HCT116 (cell line): ENCODE data around the gene ZNF576. TPM values are rescaled to one million over a fixed set of nuclear protein-coding genes. Genes with fewer than 3 reads are reported as not detected.
A peak's percentile ranks its signal among the peaks of the same experiment; 100 is the strongest.

ENCODE experiments used
- ATAC-seq: fragments of 200-7000 bp; cut with Tn5 transposase; 2 replicates; pipeline ENCODE4 v1.9.1; 2020; ENCODE audit warnings: mild to moderate bottlenecking, moderate library complexity
- BruUV-seq: library from RNA; stranded (reverse); fragments of 400-500 nt; replicated peaks from 2 replicates; lab custom pipeline; 2021; lab: Mats Ljungman, UMichigan
- CTCF ChIA-PET: fragments of 300-600 bp; sonication (Branson Sonifier 250); formaldehyde crosslinking; loops from one replicate; lab custom pipeline; 2021; ENCODE audit warnings: antibody characterized with exemption; lab: Charles Lee
- POLR2A ChIA-PET: fragments of 300-600, 350-600 bp; sonication (Branson Sonifier 250); formaldehyde crosslinking; loops from one replicate; lab custom pipeline; 2021; ENCODE audit warnings: antibody characterized with exemption; lab: Charles Lee
- RAD21 ChIA-PET, 2 experiments: fragments of 300-600 bp; sonication (Branson Sonifier 250); formaldehyde crosslinking; loops; one replicate each; lab custom pipeline; 2023; ENCODE audit warnings: low total read pairs in 2 of 2; ENCODE audit not compliant: uncharacterized antibody in 2 of 2, unreplicated experiment in 2 of 2, low non-redundant PET in 1 of 2; lab: Charles Lee
- DNase-seq: peaks from one replicate; pipeline ENCODE4 v3.0.0-alpha.2; 2010; ENCODE audit warnings: low read depth, low spot score
- H2AFZ ChIP-seq: fragments of 200-600 bp; shearing (Covaris generic), sonication (generic); 2 replicates; pipeline ENCODE4 v1.6.1; 2017; ENCODE audit warnings: low read depth, mixed run types, mixed read lengths, antibody characterized with exemption, low read length; ENCODE audit not compliant: poor library complexity, severe bottlenecking
- H3K27ac ChIP-seq: 2 replicates; pipeline ENCODE4 v1.5.1; 2012; ENCODE audit warnings: low read depth, low read length
- H3K27me3 ChIP-seq: fragments of 200-600 bp; sonication (generic); 2 replicates; pipeline ENCODE4 v1.6.1; 2016; ENCODE audit warnings: mixed run types, low read length, mixed read lengths; ENCODE audit not compliant: insufficient read depth
- H3K36me3 ChIP-seq, 2 experiments: fragments of 200-500 bp in 1 of 2; fragments of 200-600 bp in 1 of 2; sonication (Bioruptor generic) in 1 of 2; sonication (generic) in 1 of 2; 2 replicates each; pipeline versions ENCODE4 v1.5.1 to v1.6.1; 2014 to 2016; ENCODE audit warnings: low read length in 2 of 2, inconsistent platforms in 1 of 2, mixed read lengths in 1 of 2, mixed run types in 1 of 2; ENCODE audit not compliant: insufficient read depth in 2 of 2, control insufficient read depth in 1 of 2
- H3K4me1 ChIP-seq, 2 experiments: fragments of 200-600 bp in 1 of 2; sonication (generic) in 1 of 2; 2 replicates each; pipeline versions ENCODE4 v1.5.1 to v1.6.1; 2012 to 2017; ENCODE audit warnings: low read length in 2 of 2, inconsistent platforms in 1 of 2, mild to moderate bottlenecking in 1 of 2, mixed read lengths in 1 of 2, mixed run types in 1 of 2, moderate library complexity in 1 of 2; ENCODE audit not compliant: insufficient read depth in 2 of 2, control insufficient read depth in 1 of 2
- H3K4me2 ChIP-seq: fragments of 200-600 bp; sonication (generic); 2 replicates; pipeline ENCODE4 v1.6.1; 2017; ENCODE audit warnings: mixed run types, low read length, mixed read lengths
- H3K4me3 ChIP-seq, 2 experiments: fragments of 200-600 bp in 1 of 2; sonication (generic) in 1 of 2; replicated peaks in 1 of 2; 2 replicates each; pipeline ENCODE4 v1.5.1; 2011 to 2016; ENCODE audit warnings: low read length in 2 of 2, control low read depth in 1 of 2, low read depth in 1 of 2, mild to moderate bottlenecking in 1 of 2, mixed read lengths in 1 of 2, mixed run types in 1 of 2
- H3K79me2 ChIP-seq: fragments of 200-600 bp; sonication (generic); 2 replicates; pipeline ENCODE4 v1.6.1; 2017; ENCODE audit warnings: mild to moderate bottlenecking, mixed run types, low read length, moderate library complexity, mixed read lengths; ENCODE audit not compliant: insufficient read depth
- H3K9ac ChIP-seq: fragments of 200-600 bp; sonication (generic); 2 replicates; pipeline ENCODE4 v1.6.1; 2016; ENCODE audit warnings: low read length, mixed read lengths
- H3K9me2 ChIP-seq: fragments of 200-600 bp; sonication (generic), shearing (Covaris generic); 2 replicates; pipeline ENCODE4 v1.6.1; 2017; ENCODE audit warnings: mixed run types, mild to moderate bottlenecking, moderate library complexity; ENCODE audit not compliant: insufficient read depth
- H3K9me3 ChIP-seq, 2 experiments: fragments of 200-500 bp in 1 of 2; fragments of 200-600 bp in 1 of 2; sonication (Bioruptor generic) in 1 of 2; sonication (generic) in 1 of 2; 2 replicates each; pipeline ENCODE4 v1.6.1; 2014 to 2017; ENCODE audit warnings: low read length in 2 of 2, mixed read lengths in 2 of 2, inconsistent platforms in 1 of 2, low read depth in 1 of 2, mild to moderate bottlenecking in 1 of 2, mixed run types in 1 of 2, moderate library complexity in 1 of 2; ENCODE audit not compliant: control insufficient read depth in 1 of 2, insufficient read depth in 1 of 2
- H4K20me1 ChIP-seq: fragments of 200-600 bp; sonication (generic), shearing (Covaris generic); 2 replicates; pipeline ENCODE4 v1.6.1; 2017; ENCODE audit warnings: mixed run types, mild to moderate bottlenecking, moderate library complexity; ENCODE audit not compliant: insufficient read depth
- ATF3 ChIP-seq: IDR thresholded peaks from 2 replicates; pipeline ENCODE4 v1.6.1; 2012
- CBX3 ChIP-seq: IDR thresholded peaks from 2 replicates; pipeline ENCODE4 v1.6.1; 2012; ENCODE audit warnings: low read depth
- CEBPB ChIP-seq: IDR thresholded peaks from 2 replicates; pipeline ENCODE4 v1.6.1; 2012; ENCODE audit warnings: low read depth
- CTCF ChIP-seq, 3 experiments: fragments of 200-600 bp in 1 of 3; sonication (generic) in 1 of 3; IDR thresholded peaks in 2 of 3; conservative IDR thresholded peaks in 1 of 3; 2 replicates each; pipeline ENCODE4 v1.5.1; 2012 to 2017; ENCODE audit warnings: low read depth in 2 of 3, low read length in 2 of 3, antibody characterized with exemption in 1 of 3, borderline replicate concordance in 1 of 3, control low read depth in 1 of 3, mild to moderate bottlenecking in 1 of 3, mixed read lengths in 1 of 3, mixed run types in 1 of 3, moderate library complexity in 1 of 3; ENCODE audit not compliant: insufficient read depth in 1 of 3
- EGR1 ChIP-seq: IDR thresholded peaks from 2 replicates; pipeline ENCODE4 v1.6.1; 2012; ENCODE audit warnings: low read depth
- ELF1 ChIP-seq: IDR thresholded peaks from 2 replicates; pipeline ENCODE4 v1.6.1; 2012; ENCODE audit warnings: low read depth, borderline replicate concordance
- EZH2 ChIP-seq: fragments of 200-600 bp; sonication (generic); IDR thresholded peaks from 2 replicates; pipeline ENCODE4 v1.6.1; 2017; ENCODE audit warnings: antibody characterized with exemption, mixed run types
- EZH2phosphoT487 ChIP-seq: fragments of 200-600 bp; IDR thresholded peaks from 2 replicates; pipeline ENCODE4 v1.6.1; 2018; ENCODE audit warnings: antibody characterized with exemption, borderline replicate concordance
- FOSL1 ChIP-seq: IDR thresholded peaks from 2 replicates; pipeline ENCODE4 v1.6.1; 2012; ENCODE audit warnings: low read depth
- JUND ChIP-seq: IDR thresholded peaks from 2 replicates; pipeline ENCODE4 v1.6.1; 2012
- MAX ChIP-seq: IDR thresholded peaks from 2 replicates; pipeline ENCODE4 v1.6.1; 2012
- POLR2A ChIP-seq: IDR thresholded peaks from 2 replicates; pipeline ENCODE4 v1.7.0; 2011; ENCODE audit warnings: borderline replicate concordance; ENCODE audit not compliant: insufficient read depth, insufficient read length; ENCODE audit errors: extremely low read depth
- POLR2AphosphoS5 ChIP-seq: IDR thresholded peaks from 2 replicates; pipeline ENCODE4 v1.6.1; 2011; ENCODE audit warnings: mild to moderate bottlenecking, low read depth, low read length, moderate library complexity
- REST ChIP-seq: IDR thresholded peaks from 2 replicates; pipeline ENCODE4 v1.6.1; 2012; ENCODE audit warnings: low read depth
- SIN3A ChIP-seq: IDR thresholded peaks from 2 replicates; pipeline ENCODE4 v1.6.1; 2012; ENCODE audit warnings: low read depth
- SRF ChIP-seq: IDR thresholded peaks from 2 replicates; pipeline ENCODE4 v1.6.1; 2012; ENCODE audit warnings: low read depth
- YY1 ChIP-seq: IDR thresholded peaks from 2 replicates; pipeline ENCODE4 v1.6.1; 2011; ENCODE audit warnings: low read length, low read depth, moderate library complexity, mild to moderate bottlenecking; ENCODE audit not compliant: insufficient replicate concordance; ENCODE audit errors: extremely low read depth
- ZBTB33 ChIP-seq: IDR thresholded peaks from 2 replicates; pipeline ENCODE4 v1.6.1; 2011; ENCODE audit warnings: mild to moderate bottlenecking, low read length, moderate library complexity; ENCODE audit not compliant: insufficient replicate concordance; ENCODE audit errors: extremely low read depth
- ZFX ChIP-seq: fragments of 450-650 bp; IDR thresholded peaks from 2 replicates; pipeline ENCODE4 v1.6.1; 2017
- intact Hi-C: fragments of 100-400 bp; cut with micrococcal nuclease; formaldehyde crosslinking; loops from 2 replicates; pipeline ENCODE4 v1.10.0; 2022
- total RNA-seq: library from RNA; stranded (reverse); gene quantifications from one replicate; pipeline ENCODE4 v1.2.1, GENCODE V29; 2021; ENCODE audit not compliant: unreplicated experiment

ZNF576 gene
- total RNA-seq, 1 experiment from 2014 or later, result 11.2 TPM

GRCh38 chr19:43618921-43619261 is 22.5 kb downstream of the ZNF576 start:
- no peak for DNase-seq
- peak overlapping the region; percentile 77 to 84 for H3K4me3 ChIP-seq
- intact Hi-C loops, result loop anchor here (1.0 kb wide), 1 partner anchor 23 kb away; the partner anchor contains the start of genes IRGQ and ZNF576
- peaks cover 27% of the 10 kb centered on the region for H3K79me2 ChIP-seq
- H2AFZ ChIP-seq, result peak overlapping the region; percentile 66
- peak overlapping the region; percentile 99 for H3K4me2 ChIP-seq
- H3K9me3 ChIP-seq, result no peaks in the 10 kb centered on the region
- peak; percentile 65 for ATAC-seq
- peaks cover 12 to 26% of the 10 kb centered on the region in 2 experiments for H3K4me1 ChIP-seq
- no peak; the same call in 1 of the 2 replicates for TF ChIP-seq CBX3
- TF ChIP-seq ATF3, result no peak
- no peak for TF ChIP-seq ZFX
- TF ChIP-seq MAX, result no peak; the same call in 1 of the 2 replicates
- TF ChIP-seq JUND, result no peak
- TF ChIP-seq REST, result no peak
- TF ChIP-seq CTCF (IDR thresholded peaks at IDR 0.05 in 2 of 3, conservative IDR thresholded peaks at IDR 0.05 in 1 of 3; ENCODE audit: borderline replicate concordance in 1 of 3, insufficient read depth in 1 of 3, low read depth in 2 of 3, low read length in 2 of 3), result no peak
- TF ChIP-seq POLR2A, result no peak
- TF ChIP-seq EZH2phosphoT487, result no peak
- no peak for TF ChIP-seq SIN3A
- no peak for TF ChIP-seq ZBTB33
- no peak for TF ChIP-seq YY1
- TF ChIP-seq POLR2AphosphoS5, result no peak
- no peak for TF ChIP-seq EZH2
- TF ChIP-seq ELF1, result no peak
- no peak for TF ChIP-seq SRF
- no peak for TF ChIP-seq EGR1
- no peak for TF ChIP-seq CEBPB
- no peak for TF ChIP-seq FOSL1
- ChIA-PET RAD21 (no interaction called here), CTCF (interaction anchor here (0.7 kb wide), 1 partner anchor 23 kb away, joined by 3 read pairs; the partner anchor contains the start of genes IRGQ and ZNF576), POLR2A (interaction anchor here (0.7 kb wide), 1 partner anchor 41 kb away, joined by 4 read pairs; no protein-coding TSS in a partner anchor)
- no peaks in the 10 kb centered on the region for H4K20me1 ChIP-seq
- peak overlapping the region; percentile 91 for H3K27ac ChIP-seq
- no peaks in the 10 kb centered on the region for H3K9me2 ChIP-seq
- BruUV-seq, result no TSS peak
- H3K36me3 ChIP-seq, result no peaks in the 10 kb centered on the region
- peak overlapping the region; percentile 72 for H3K9ac ChIP-seq
- H3K27me3 ChIP-seq, result no peaks in the 10 kb centered on the region
